A549 (cell line): ENCODE measurements around the gene ENAH. TPM values are rescaled to one million over a fixed set of nuclear protein-coding genes. Genes with fewer than 3 reads are reported as not detected.

Experiments used
- ATAC-seq, 2 experiments: fragments of 200-7000 bp in 1 of 2; fragments of >200 bp in 1 of 2; cut with Nextera tagmentation in 1 of 2; cut with Tn5 transposase in 1 of 2; 3 replicates each; pipeline versions ENCODE4 v1.8.0 to v1.9.1; 2018 to 2020; ENCODE audit warnings: mild to moderate bottlenecking in 1 of 2, moderate library complexity in 1 of 2
- CTCF ChIA-PET: fragments of 300-600 bp; sonication (Branson Sonifier 250); formaldehyde crosslinking; extraction: SDS; loops from one replicate; lab custom pipeline; 2021; ENCODE audit warnings: antibody characterized with exemption, inconsistent platforms; lab: Yijun Ruan, JAX
- POLR2A ChIA-PET: fragments of 350-600 bp; formaldehyde crosslinking; extraction: SDS; loops from one replicate; lab custom pipeline; 2021; ENCODE audit warnings: antibody characterized with exemption, inconsistent platforms; lab: Yijun Ruan, JAX
- DNase-seq, 2 experiments: peaks; one replicate each; pipeline versions ENCODE4 v3.0.0 to v3.0.0-alpha.2; 2011 to 2016; ENCODE audit warnings: low read depth in 1 of 2, low spot score in 1 of 2
- FAIRE-seq: peaks from 2 replicates; lab custom pipeline; 2011; peaks lifted over from hg19 to GRCh38; lab: Jason Lieb, UNC
- H3K27ac ChIP-seq, 2 experiments: fragments of >200 bp; sonication (Bioruptor Twin); formaldehyde crosslinking; 3 replicates each; pipeline ENCODE4 v1.5.1; 2016 to 2017
- H3K4me1 ChIP-seq: fragments of >200 bp; sonication (Bioruptor Twin); formaldehyde crosslinking; 3 replicates; pipeline ENCODE4 v1.6.1; 2016
- H3K4me2 ChIP-seq: fragments of >200 bp; sonication (Bioruptor Twin); formaldehyde crosslinking; 3 replicates; pipeline ENCODE4 v1.6.1; 2016
- H3K4me3 ChIP-seq: fragments of >200 bp; sonication (Bioruptor Twin); formaldehyde crosslinking; 3 replicates; pipeline ENCODE4 v1.5.1; 2016
- H3K9me3 ChIP-seq: fragments of >200 bp; sonication (Bioruptor Twin); formaldehyde crosslinking; 3 replicates; pipeline ENCODE4 v1.6.1; 2016
- CBX2 ChIP-seq: fragments of 200-600 bp; sonication (generic); IDR thresholded peaks from 2 replicates; pipeline ENCODE4 v1.6.1; 2016; ENCODE audit warnings: low read depth, mild to moderate bottlenecking, borderline replicate concordance
- CBX8 ChIP-seq: fragments of 200-600 bp; sonication (generic); IDR thresholded peaks from 2 replicates; pipeline ENCODE4 v1.6.1; 2016
- CHD4 ChIP-seq: fragments of 200-600 bp; sonication (generic); IDR thresholded peaks from 2 replicates; pipeline ENCODE4 v1.6.1; 2016; ENCODE audit warnings: antibody characterized with exemption, mild to moderate bottlenecking, borderline replicate concordance
- EHMT2 ChIP-seq: fragments of 200-600 bp; sonication (generic); IDR thresholded peaks from 2 replicates; pipeline ENCODE4 v1.6.1; 2016; ENCODE audit warnings: antibody characterized with exemption, low read depth, mild to moderate bottlenecking, moderate library complexity
- EP300 ChIP-seq, 2 experiments: fragments of >200 bp; sonication (Bioruptor Twin); formaldehyde crosslinking; IDR thresholded peaks; 2 replicates in 1 of 2; 3 replicates in 1 of 2; pipeline ENCODE4 v1.6.1; 2016 to 2017
- FOSL2 ChIP-seq, 2 experiments: fragments of 450-650 bp in 1 of 2; fragments of >200 bp in 1 of 2; sonication (Bioruptor Twin) in 1 of 2; formaldehyde crosslinking; IDR thresholded peaks; 2 replicates each; pipeline versions ENCODE4 v1.5.0 to v1.6.1; 2016 to 2020; ENCODE audit warnings: mild to moderate bottlenecking in 1 of 2, moderate library complexity in 1 of 2
- HES2 ChIP-seq: fragments of >200 bp; sonication (Bioruptor Twin); formaldehyde crosslinking; IDR thresholded peaks from 2 replicates; pipeline ENCODE4 v1.6.1; 2016
- HMGXB4 ChIP-seq: fragments of 250-450 bp; sonication (Bioruptor Pico); IDR thresholded peaks from 2 replicates; pipeline ENCODE4 v1.5.0; 2021; ENCODE audit warnings: mild to moderate bottlenecking, moderate library complexity, borderline replicate concordance
- HOXB13 ChIP-seq: fragments of 250-450 bp; sonication (Bioruptor Pico); IDR thresholded peaks from 2 replicates; pipeline ENCODE4 v1.5.0; 2020; ENCODE audit warnings: low read depth, mild to moderate bottlenecking, moderate library complexity
- JUN ChIP-seq, 2 experiments: fragments of >200 bp; sonication (Bioruptor Twin); formaldehyde crosslinking; IDR thresholded peaks; 2 replicates in 1 of 2; 3 replicates in 1 of 2; pipeline ENCODE4 v1.6.1; 2016 to 2017
- JUNB ChIP-seq: fragments of >200 bp; sonication (Bioruptor Twin); formaldehyde crosslinking; IDR thresholded peaks from 2 replicates; pipeline ENCODE4 v1.6.1; 2016
- MAFK ChIP-seq: fragments of 450-650 bp; IDR thresholded peaks from 2 replicates; pipeline ENCODE4 v1.6.1; 2014; ENCODE audit not compliant: partially characterized antibody
- NFE2L2 ChIP-seq: fragments of 150-350 bp; conservative IDR thresholded peaks from 2 replicates; pipeline ENCODE4 v1.6.1; 2014; ENCODE audit warnings: low read length
- NR3C1 ChIP-seq: fragments of >200 bp; sonication (Bioruptor Twin); formaldehyde crosslinking; IDR thresholded peaks from 3 replicates; pipeline ENCODE4 v1.6.1; 2017
- RARB ChIP-seq: fragments of 250-450 bp; sonication (Bioruptor Pico); IDR thresholded peaks from 2 replicates; pipeline ENCODE4 v1.8.0; 2021; ENCODE audit warnings: mild to moderate bottlenecking, moderate library complexity
- RCOR1 ChIP-seq: fragments of 150-350 bp; IDR thresholded peaks from 2 replicates; pipeline ENCODE4 v1.6.1; 2014; ENCODE audit warnings: antibody characterized with exemption, low read length, low read depth
- REST ChIP-seq: fragments of 200-600 bp; sonication (generic); IDR thresholded peaks from 2 replicates; pipeline ENCODE4 v1.6.1; 2016; ENCODE audit warnings: antibody characterized with exemption, mild to moderate bottlenecking, moderate library complexity
- RNF2 ChIP-seq: fragments of 200-600 bp; sonication (generic); IDR thresholded peaks from 2 replicates; pipeline ENCODE4 v1.6.1; 2016; ENCODE audit warnings: low read depth, mild to moderate bottlenecking, antibody characterized with exemption, moderate library complexity, borderline replicate concordance
- SMC3 ChIP-seq: fragments of >200 bp; sonication (Bioruptor Twin); formaldehyde crosslinking; IDR thresholded peaks from 3 replicates; pipeline ENCODE4 v1.6.1; 2018; ENCODE audit warnings: inconsistent platforms
- ZC3H11A ChIP-seq: fragments of 450-650 bp; IDR thresholded peaks from 2 replicates; pipeline ENCODE4 v1.6.1; 2014; ENCODE audit warnings: antibody characterized with exemption, mild to moderate bottlenecking
- WGBS: methylation state at CpG from one replicate; pipeline ENCODE4 v1.1.6; 2017; ENCODE audit errors: missing lambda C conversion rate; 5-methylcytosine and 5-hydroxymethylcytosine counted together
- polyA plus RNA-seq, 4 experiments: library from polyadenylated mRNA; depleted of rRNA in 3 of 4; stranded (reverse); fragments of >200 nt; fragmentation: RNase III in 1 of 4; extraction: RNeasy Plus Mini Kit Qiagen cat#74134 plus additional on column Dnase treatment in 1 of 4; gene quantifications; 2 replicates in 3 of 4; 3 replicates in 1 of 4; pipeline ENCODE4 v1.2.3, GENCODE V29; 2011 to 2017
- TF ChIP-seq, protein P1 (sequence below): fragments of 450-650 bp; IDR thresholded peaks from 2 replicates; pipeline ENCODE4 v1.6.1; 2014; ENCODE audit warnings: antibody characterized with exemption
- TF ChIP-seq, protein P2 (sequence below): IDR thresholded peaks from 2 replicates; pipeline ENCODE4 v1.6.1; 2012
- TF ChIP-seq, protein P3 (sequence below): fragments of >200 bp; sonication (Bioruptor Twin); formaldehyde crosslinking; IDR thresholded peaks from 3 replicates; pipeline ENCODE4 v1.6.1; 2016

The ENAH gene
- polyA plus RNA-seq, 2 of the 4 experiments (the other 2 are of a cell fraction): 142 to 155 TPM

DNA sequence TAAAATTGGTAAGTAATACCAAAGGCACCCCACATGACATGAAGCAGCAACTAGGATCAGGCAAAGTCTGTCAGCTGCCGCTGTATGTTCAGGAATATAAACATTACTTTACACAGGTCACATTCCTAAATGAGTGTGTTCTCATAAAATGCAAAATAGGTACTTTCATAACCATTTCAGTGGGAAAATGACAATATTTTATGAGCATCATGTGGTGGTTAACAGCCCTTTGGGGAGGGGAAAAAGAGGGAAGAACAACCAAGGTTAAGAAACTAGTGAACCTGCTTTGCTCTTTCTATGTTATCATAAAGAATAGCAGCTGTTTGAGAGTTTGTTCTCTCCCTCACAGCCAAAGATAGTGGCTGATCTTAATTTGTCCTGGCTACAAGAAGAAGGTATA, 119.7 kb downstream of the ENAH start:
- Histone ChIP-seq H3K27ac (no peak overlapping the region), H3K4me2 (no peak overlapping the region)
- POLR2A ChIA-PET: no interaction called here
- TF ChIP-seq CBX2 (no peak), CBX8 (no peak), CHD4 (no peak), HES2 (no peak)
- TF ChIP-seq, protein P1, sequence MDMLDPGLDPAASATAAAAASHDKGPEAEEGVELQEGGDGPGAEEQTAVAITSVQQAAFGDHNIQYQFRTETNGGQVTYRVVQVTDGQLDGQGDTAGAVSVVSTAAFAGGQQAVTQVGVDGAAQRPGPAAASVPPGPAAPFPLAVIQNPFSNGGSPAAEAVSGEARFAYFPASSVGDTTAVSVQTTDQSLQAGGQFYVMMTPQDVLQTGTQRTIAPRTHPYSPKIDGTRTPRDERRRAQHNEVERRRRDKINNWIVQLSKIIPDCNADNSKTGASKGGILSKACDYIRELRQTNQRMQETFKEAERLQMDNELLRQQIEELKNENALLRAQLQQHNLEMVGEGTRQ: no peak
- TF ChIP-seq, all 56 proteins: peak for 0
- FAIRE-seq (no peak), DNase-seq (no peak), ATAC-seq (peak in 1 of 2 experiments; percentile 19; a peak in 2 of 6 replicates)
- CTCF ChIA-PET: interaction anchor here (0.6 to 1.3 kb wide), 3 partner anchors 11 to 365 kb away, joined by 4 read pairs; no protein-coding TSS in a partner anchor
- WGBS: 78% methylated on average over 1 of the region's 1 CpG
- peaks cover 22% of the 10 kb centered on the region for H3K4me1 ChIP-seq
- H3K4me3 ChIP-seq: no peak overlapping the region
- no peaks in the 10 kb centered on the region for H3K9me3 ChIP-seq

- TF ChIP-seq RARB (CRISPR knock-in tag) (no peak), MAFK (peak; percentile 14)
- FAIRE-seq: no peak
- Histone ChIP-seq H3K4me3 (no peak overlapping the region), H3K4me2 (no peak overlapping the region), H3K9me3 (no peaks in the 10 kb centered on the region), H3K4me1 (peaks cover 22% of the 10 kb centered on the region), H3K27ac (no peak overlapping the region)
- no peak for DNase-seq
- ChIA-PET POLR2A (interaction anchor here (0.5 kb wide), 1 partner anchor 96 kb away, joined by 4 read pairs; no protein-coding TSS in a partner anchor), CTCF (interaction anchor here (1.0 to 1.2 kb wide), 2 partner anchors 10 to 57 kb away, joined by 4 read pairs; no protein-coding TSS in a partner anchor)
- ATAC-seq: no peak
- WGBS: 91% methylated on average over 2 of the region's 2 CpGs
These were observed 120.5 kb downstream of the ENAH start for GRCh38 chr1:225532240-225532944.

DNA sequence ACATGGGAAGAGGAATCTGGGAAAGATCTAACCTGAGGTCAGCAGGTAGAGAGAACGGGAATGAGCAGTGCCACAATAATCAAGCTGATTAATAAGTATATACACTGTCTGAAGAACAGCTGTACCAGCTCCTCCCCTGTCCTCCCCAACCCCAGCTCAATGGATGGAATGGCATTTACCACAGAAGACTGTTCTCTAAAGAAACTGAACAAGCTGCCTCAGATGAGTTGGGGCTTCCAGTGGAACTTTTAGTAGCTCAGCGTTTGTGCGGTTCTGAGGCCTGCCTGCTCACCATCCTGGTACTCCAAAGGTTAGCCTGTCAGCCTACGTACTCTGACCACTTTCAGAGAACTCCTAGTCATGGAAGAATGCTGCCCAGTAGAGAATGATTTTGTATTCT, 123.2 kb downstream of the ENAH start:
- ChIA-PET CTCF (interaction anchor here (0.5 kb wide), 2 partner anchors 73 to 176 kb away, joined by 3 read pairs; no protein-coding TSS in a partner anchor), POLR2A (no interaction called here)
- H3K4me3 ChIP-seq: no peak overlapping the region
- H3K9me3 ChIP-seq: no peaks in the 10 kb centered on the region
- FAIRE-seq: no peak
- 98% methylated on average over 4 of the region's 4 CpGs for WGBS
- H3K27ac ChIP-seq: no peak overlapping the region
- no peak for DNase-seq
- H3K4me2 ChIP-seq: no peak overlapping the region
- no peak; a peak in 1 of 6 replicates for ATAC-seq
- peaks cover 20% of the 10 kb centered on the region for H3K4me1 ChIP-seq
- no peak for TF ChIP-seq RCOR1
- TF ChIP-seq RNF2: no peak
- TF ChIP-seq ZC3H11A: no peak
- TF ChIP-seq, protein P2, sequence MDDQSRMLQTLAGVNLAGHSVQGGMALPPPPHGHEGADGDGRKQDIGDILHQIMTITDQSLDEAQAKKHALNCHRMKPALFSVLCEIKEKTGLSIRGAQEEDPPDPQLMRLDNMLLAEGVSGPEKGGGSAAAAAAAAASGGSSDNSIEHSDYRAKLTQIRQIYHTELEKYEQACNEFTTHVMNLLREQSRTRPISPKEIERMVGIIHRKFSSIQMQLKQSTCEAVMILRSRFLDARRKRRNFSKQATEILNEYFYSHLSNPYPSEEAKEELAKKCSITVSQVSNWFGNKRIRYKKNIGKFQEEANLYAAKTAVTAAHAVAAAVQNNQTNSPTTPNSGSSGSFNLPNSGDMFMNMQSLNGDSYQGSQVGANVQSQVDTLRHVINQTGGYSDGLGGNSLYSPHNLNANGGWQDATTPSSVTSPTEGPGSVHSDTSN: no peak
- TF ChIP-seq, protein P3, sequence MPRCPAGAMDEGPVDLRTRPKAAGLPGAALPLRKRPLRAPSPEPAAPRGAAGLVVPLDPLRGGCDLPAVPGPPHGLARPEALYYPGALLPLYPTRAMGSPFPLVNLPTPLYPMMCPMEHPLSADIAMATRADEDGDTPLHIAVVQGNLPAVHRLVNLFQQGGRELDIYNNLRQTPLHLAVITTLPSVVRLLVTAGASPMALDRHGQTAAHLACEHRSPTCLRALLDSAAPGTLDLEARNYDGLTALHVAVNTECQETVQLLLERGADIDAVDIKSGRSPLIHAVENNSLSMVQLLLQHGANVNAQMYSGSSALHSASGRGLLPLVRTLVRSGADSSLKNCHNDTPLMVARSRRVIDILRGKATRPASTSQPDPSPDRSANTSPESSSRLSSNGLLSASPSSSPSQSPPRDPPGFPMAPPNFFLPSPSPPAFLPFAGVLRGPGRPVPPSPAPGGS: no peak
- no peak for TF ChIP-seq EHMT2
- no peak for TF ChIP-seq CBX8
- no peak for TF ChIP-seq NFE2L2
- no peak for TF ChIP-seq FOSL2 (IDR thresholded peaks at IDR 0.05)
- no peak for TF ChIP-seq FOSL2 (CRISPR knock-in tag; IDR thresholded peaks at IDR 0.05)
- no peak for TF ChIP-seq HES2
- no peak for TF ChIP-seq EP300 (IDR thresholded peaks at IDR 0.05)
- TF ChIP-seq SMC3: no peak
- no peak for TF ChIP-seq HOXB13
- TF ChIP-seq NR3C1: no peak
- no peak for TF ChIP-seq JUN (IDR thresholded peaks at IDR 0.05)
- TF ChIP-seq REST: no peak
- TF ChIP-seq JUNB: no peak
- no peak for TF ChIP-seq HMGXB4 (CRISPR knock-in tag)
